Coronary artery (tissue), 2 donors: ENCODE results near the gene TTLL11.
"Not testable (repeated sequence)": the region's sequence is repeated elsewhere in the genome, so short reads cannot be mapped to it uniquely, and the experiment has no call there.

Experiments
- DNase-seq: peaks from one replicate; pipeline ENCODE4 v3.0.0-alpha.2; 2017; ENCODE audit warnings: low spot score
- H3K27ac ChIP-seq, 2 donors: fragments of 200-600 bp; sonication (generic); one replicate each; pipeline ENCODE4 v1.5.1; 2016 to 2019
- H3K4me3 ChIP-seq: fragments of 200-600 bp; sonication (generic); 2 replicates; pipeline ENCODE4 v1.5.1; 2016; ENCODE audit warnings: mild to moderate bottlenecking, moderate library complexity
- CTCF ChIP-seq: fragments of 200-600 bp; sonication (generic); IDR thresholded peaks from one replicate; pipeline ENCODE4 v1.5.1; 2019; ENCODE audit warnings: antibody characterized with exemption

The TTLL11 gene

DNA sequence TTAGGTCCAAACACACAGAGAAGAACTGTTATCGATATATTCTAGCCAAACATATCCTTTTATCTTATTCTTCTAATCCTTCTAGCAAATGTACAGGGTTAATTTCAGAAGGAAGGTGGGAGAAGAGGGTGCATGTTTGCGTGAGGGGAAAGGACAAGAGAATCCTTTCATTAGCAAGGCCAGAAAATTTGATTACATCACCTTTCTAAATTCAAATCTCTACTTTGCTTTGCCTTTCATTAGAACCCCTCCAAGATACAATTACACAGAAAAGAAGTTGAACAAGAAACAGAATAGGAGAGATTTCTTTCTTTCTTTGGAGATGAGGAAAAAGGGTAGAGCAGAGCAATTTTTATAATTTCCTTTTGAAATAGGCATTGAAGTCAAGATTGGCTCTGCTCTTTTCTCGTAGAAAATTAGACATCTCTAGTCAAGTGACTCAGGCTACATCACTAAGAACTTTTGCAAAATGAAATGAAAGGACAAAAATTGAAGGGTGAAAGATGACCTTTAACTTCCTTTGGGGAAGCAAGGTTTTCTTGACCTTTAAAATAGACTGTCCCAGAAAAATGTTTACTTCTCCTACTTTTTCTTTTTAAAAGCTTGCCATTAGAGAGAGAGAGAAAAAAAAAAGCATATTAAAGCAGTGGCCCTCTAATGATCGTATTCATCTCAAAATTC lies 81.2 kb downstream of the TTLL11 start:
- DNase-seq, result no peak
- Histone ChIP-seq H3K27ac (no peak overlapping the region), H3K4me3 (no peak overlapping the region)
- no peak for TF ChIP-seq CTCF

- Histone ChIP-seq H3K4me3 (no peak overlapping the region), H3K27ac (no peak overlapping the region)
- DNase-seq, result no peak
- TF ChIP-seq CTCF, result no peak
Measured at GRCh38 chr9:122008559-122008958, 84.5 kb downstream of the TTLL11 start.

- TF ChIP-seq CTCF, result no peak
- no peak for DNase-seq
- Histone ChIP-seq H3K27ac (no peak overlapping the region), H3K4me3 (no peak overlapping the region)
Measured at GRCh38 chr9:122007837-122008236, 85.3 kb downstream of the TTLL11 start.

DNA sequence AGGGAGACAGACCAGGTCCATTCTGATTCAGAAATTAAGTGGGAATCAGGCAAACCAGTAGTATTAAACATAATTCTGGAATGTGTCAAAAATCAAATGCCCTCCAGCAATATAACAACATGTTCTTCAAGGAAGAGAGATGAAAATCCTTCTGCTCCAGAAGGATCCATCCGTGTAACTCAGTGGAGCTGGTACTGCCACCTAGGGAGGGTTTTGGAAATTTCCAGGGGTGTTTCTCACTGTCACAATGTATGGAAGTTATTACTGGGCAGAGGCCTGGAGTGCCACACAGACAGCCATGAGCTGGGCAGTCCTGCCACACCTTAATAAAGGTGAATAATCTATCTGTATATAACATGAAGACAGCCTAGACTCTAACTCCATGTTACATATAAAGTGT lies 87.5 kb downstream of the TTLL11 start:
- H3K27ac ChIP-seq, result no peak overlapping the region
- no peak for TF ChIP-seq CTCF
- H3K4me3 ChIP-seq, result no peak overlapping the region
- DNase-seq, result no peak

- no peak for DNase-seq
- no peak for TF ChIP-seq CTCF
- Histone ChIP-seq H3K4me3 (no peak overlapping the region), H3K27ac (no peak overlapping the region)
Measured at GRCh38 chr9:122004589-122004988, 88.5 kb downstream of the TTLL11 start.

DNA sequence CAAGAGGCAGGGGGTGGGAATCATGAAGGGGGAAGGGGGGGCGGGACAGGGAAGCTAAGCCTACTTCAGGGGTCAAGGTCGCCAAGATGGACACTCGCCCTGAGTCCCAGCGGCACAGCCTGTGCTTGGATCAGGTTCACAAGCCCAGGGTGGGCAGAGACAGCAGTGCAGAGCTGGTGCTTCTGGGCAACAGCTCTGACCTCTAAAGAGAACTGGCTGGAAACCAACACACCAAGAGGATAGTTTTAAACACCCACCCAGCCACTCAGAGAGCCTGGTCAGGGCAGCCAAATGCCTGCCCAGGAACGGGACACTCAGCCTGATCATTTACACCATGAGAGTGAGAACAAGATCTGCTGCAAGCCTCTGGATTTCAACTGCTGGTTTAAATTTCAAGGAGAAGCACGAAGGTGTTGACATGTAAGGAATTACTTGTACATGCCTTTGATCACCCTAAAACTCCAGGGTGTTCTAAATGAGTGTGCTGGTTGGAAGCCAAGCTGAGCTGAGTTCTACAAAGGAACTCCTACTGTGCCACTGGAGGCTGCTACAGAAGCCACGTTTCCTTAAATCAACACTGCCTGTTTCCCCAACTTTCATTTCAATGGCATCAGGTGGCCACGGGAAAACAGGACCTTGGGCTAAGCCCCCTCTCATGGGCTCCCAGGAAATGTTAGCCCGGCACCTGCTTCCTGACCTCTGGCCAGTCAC lies 91.5 kb downstream of the TTLL11 start:
- DNase-seq, result no peak
- no peak overlapping the region for H3K27ac ChIP-seq
- no peak for TF ChIP-seq CTCF
- no peak overlapping the region for H3K4me3 ChIP-seq

DNA sequence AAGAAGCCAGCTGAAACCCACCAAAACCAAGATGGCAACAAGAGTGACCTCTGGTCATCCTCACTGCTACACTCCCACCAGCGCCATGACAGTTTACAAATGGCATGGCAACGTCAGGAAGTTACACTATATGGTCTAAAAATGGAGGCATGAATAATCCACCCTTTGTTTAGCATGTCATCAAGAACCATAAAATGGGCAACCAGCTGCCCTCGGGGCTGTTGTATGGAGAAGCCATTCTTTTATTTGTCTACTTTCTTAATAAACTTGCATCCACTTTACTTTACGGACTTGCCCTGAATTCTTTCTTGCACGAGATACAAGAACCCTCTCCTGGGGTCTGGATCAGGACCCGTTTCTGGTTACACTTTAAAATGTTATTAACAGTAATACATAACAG lies 92.6 kb downstream of the TTLL11 start:
- not testable (repeated sequence) for H3K27ac ChIP-seq, DNase-seq

More for the DNA sequence above, 92.6 kb downstream of the TTLL11 start:
- H3K4me3 ChIP-seq, result not testable (repeated sequence)
